Lung (tissue), 12 donors: ENCODE results near the gene NAV2. TPM values are rescaled to one million over a fixed set of nuclear protein-coding genes. Genes with fewer than 3 reads are reported as not detected.
A peak's percentile ranks its signal among the peaks of the same experiment; 100 is the strongest.

Experiments used
- ATAC-seq: fragments of 200-7000 bp; cut with Tn5 transposase; one replicate; pipeline ENCODE4 v1.9.1; 2020; ENCODE audit warnings: moderate number of reproducible peaks; ENCODE audit not compliant: insufficient read depth, low FRiP score
- DNase-seq, 3 donors: peaks; one replicate each; pipeline ENCODE4 v3.0.0-alpha.2; 2013 to 2017
- H3K27ac ChIP-seq, 2 donors: one replicate each; pipeline ENCODE4 v1.5.1; 2013; ENCODE audit warnings: mild to moderate bottlenecking in 2 of 2, moderate library complexity in 2 of 2, control low read depth in 1 of 2, inconsistent platforms in 1 of 2, low read depth in 1 of 2, low read length in 1 of 2
- H3K27me3 ChIP-seq, 3 donors: one replicate each; pipeline ENCODE4 v1.5.1; 2013; ENCODE audit warnings: low read length in 2 of 3; ENCODE audit not compliant: control insufficient read depth in 3 of 3, insufficient read depth in 3 of 3
- H3K36me3 ChIP-seq, 4 donors: one replicate each; pipeline ENCODE4 v1.5.1; 2013; ENCODE audit warnings: low read length in 4 of 4, mild to moderate bottlenecking in 1 of 4, moderate library complexity in 1 of 4; ENCODE audit not compliant: control insufficient read depth in 4 of 4, insufficient read depth in 4 of 4
- H3K4me1 ChIP-seq, 5 donors: one replicate each; pipeline ENCODE4 v1.5.1; 2013; ENCODE audit warnings: low read length in 5 of 5, mild to moderate bottlenecking in 2 of 5, moderate library complexity in 1 of 5; ENCODE audit not compliant: control insufficient read depth in 5 of 5, insufficient read depth in 5 of 5
- H3K4me3 ChIP-seq: one replicate; pipeline ENCODE4 v1.5.1; 2013; ENCODE audit warnings: mild to moderate bottlenecking, control low read depth, moderate library complexity
- H3K9ac ChIP-seq, 2 donors: one replicate each; pipeline ENCODE4 v1.5.1; 2013; ENCODE audit warnings: low read length in 2 of 2, control low read depth in 1 of 2; ENCODE audit not compliant: insufficient read depth in 1 of 2
- H3K9me3 ChIP-seq, 4 donors: one replicate each; pipeline ENCODE4 v1.5.1; 2013; ENCODE audit warnings: low read length in 3 of 4, mild to moderate bottlenecking in 1 of 4, moderate library complexity in 1 of 4; ENCODE audit not compliant: control insufficient read depth in 4 of 4, insufficient read depth in 3 of 4
- WGBS, 2 donors: extraction: QIAGEN DNeasy Blood & Tissue Kit; methylation state at CpG; one replicate each; pipeline ENCODE4 v1.1.7; 2013; 5-methylcytosine and 5-hydroxymethylcytosine counted together
- polyA plus RNA-seq, 2 donors: library from polyadenylated mRNA; stranded (reverse); fragments of 200-250 nt; gene quantifications; one replicate each; pipeline ENCODE4 v1.2.1, GENCODE V29; 2013
- total RNA-seq, 2 donors: library from RNA; depleted of rRNA in 1 of 2; stranded (reverse); fragments of >200 nt in 1 of 2; gene quantifications; one replicate each; pipeline ENCODE4 v1.2.1, GENCODE V29; 2014 to 2021
- TF ChIP-seq, protein P1 (sequence below): IDR thresholded peaks from 2 replicates; pipeline ENCODE4 v1.5.1; 2012; ENCODE audit warnings: mild to moderate bottlenecking; ENCODE audit errors: control extremely low read depth, extremely low read depth
- donor health status: control.
- donor health status: control.
- donor health status: Bipolar disorder and iron deficiency.
- donor health status: healthy.
- donor health status: DM: yes; HTN: yes; CAD: no.

The NAV2 gene
- total and polyA plus RNA-seq, 4 donors = 6.8 to 47.9 (median 20.2) TPM

DNA sequence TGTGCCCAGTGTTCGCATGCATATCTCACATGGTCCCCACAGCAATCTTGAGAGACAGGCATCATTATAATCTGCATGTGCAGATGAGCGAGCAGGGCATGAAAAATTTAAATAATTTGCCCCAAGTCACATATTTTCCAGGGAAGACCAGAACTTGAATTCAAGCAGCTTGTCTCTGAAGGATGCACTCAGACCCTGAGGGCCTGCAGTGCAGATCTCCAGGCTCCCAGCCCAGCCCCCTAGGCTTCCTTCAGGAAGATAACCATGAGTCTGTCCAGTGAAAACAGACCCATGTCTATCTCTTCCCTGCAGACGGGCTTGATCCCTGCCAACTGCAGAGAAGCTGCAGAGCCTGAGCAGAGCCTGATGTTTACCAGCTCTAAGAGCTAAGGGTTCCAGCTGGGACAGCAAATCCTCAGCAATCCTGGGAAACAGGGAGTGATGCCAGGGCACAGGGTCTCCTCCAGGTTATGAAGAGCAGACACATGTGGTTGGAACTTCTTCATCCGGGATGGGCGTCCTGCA is 55.1 kb downstream of the NAV2 start:
- no peaks in the 10 kb centered on the region for H3K36me3 ChIP-seq
- H3K4me3 ChIP-seq = no peak overlapping the region
- H3K9ac ChIP-seq = no peak overlapping the region
- H3K4me1 ChIP-seq = peaks cover 0 to 22% (median 5%) of the 10 kb centered on the region in 5 donors
- WGBS, 2 donors = 78 to 86% methylated on average over 5 of the region's 5 CpGs
- H3K9me3 ChIP-seq = no peaks in the 10 kb centered on the region
- no peaks in the 10 kb centered on the region for H3K27me3 ChIP-seq
- DNase-seq (no peak), ATAC-seq (no peak)
- TF ChIP-seq, protein P1, sequence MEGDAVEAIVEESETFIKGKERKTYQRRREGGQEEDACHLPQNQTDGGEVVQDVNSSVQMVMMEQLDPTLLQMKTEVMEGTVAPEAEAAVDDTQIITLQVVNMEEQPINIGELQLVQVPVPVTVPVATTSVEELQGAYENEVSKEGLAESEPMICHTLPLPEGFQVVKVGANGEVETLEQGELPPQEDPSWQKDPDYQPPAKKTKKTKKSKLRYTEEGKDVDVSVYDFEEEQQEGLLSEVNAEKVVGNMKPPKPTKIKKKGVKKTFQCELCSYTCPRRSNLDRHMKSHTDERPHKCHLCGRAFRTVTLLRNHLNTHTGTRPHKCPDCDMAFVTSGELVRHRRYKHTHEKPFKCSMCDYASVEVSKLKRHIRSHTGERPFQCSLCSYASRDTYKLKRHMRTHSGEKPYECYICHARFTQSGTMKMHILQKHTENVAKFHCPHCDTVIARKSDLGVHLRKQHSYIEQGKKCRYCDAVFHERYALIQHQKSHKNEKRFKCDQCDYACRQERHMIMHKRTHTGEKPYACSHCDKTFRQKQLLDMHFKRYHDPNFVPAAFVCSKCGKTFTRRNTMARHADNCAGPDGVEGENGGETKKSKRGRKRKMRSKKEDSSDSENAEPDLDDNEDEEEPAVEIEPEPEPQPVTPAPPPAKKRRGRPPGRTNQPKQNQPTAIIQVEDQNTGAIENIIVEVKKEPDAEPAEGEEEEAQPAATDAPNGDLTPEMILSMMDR = no peak
- H3K27ac ChIP-seq = no peak overlapping the region

DNA sequence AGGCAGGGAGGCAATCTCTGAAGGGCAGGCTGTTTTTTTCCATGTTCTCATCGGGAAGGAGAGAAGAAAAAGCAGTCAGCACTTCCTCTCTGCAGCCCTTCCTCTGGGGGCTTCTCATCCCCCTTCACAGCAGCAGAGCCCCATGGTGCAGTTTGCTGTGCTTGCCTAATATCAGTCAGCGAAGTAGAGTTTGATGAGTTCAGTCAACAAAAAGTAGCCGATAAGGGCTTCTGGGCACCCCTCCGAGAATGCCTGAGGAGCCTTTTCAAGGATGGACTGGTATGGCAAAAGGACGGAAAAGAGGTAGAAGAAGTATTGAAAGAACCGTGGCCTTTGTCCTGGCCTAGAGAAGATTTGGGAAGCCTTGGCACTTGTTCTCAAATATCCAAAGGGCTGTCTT is 55.6 kb downstream of the NAV2 start:
- ATAC-seq (peak; percentile 19), DNase-seq (no peak)
- 66 to 74% methylated on average over 6 of the region's 6 CpGs for WGBS, 2 donors
- Histone ChIP-seq H3K27me3 (no peaks in the 10 kb centered on the region), H3K4me1 (peaks cover 0 to 22% (median 5%) of the 10 kb centered on the region in 5 donors), H3K4me3 (no peak overlapping the region), H3K9ac (no peak overlapping the region), H3K36me3 (no peaks in the 10 kb centered on the region), H3K27ac (peak overlapping the region in 1 of 2 donors; percentile 48), H3K9me3 (no peaks in the 10 kb centered on the region)
- TF ChIP-seq, protein P1 = no peak

DNA sequence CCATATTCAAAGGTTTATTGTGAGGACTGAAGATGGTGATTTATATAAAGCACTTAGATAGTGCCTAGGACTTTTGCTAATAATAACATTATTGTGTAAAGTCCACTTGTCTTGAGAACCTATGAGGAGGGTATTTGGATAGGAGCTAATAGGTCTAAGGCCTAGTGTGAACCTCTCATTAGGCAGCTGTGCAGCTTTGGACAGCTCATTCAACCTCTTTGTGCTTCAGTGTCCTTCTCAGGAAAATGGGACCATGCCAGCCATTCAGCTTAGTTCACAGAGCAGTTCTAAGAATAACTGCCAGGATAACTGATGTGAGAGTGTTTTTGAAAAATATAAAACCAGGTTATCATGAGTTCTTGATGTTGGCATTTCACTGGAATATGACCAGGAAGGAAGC is 56.2 kb downstream of the NAV2 start:
- Histone ChIP-seq H3K27me3 (no peaks in the 10 kb centered on the region), H3K4me1 (peaks cover 0 to 22% (median 5%) of the 10 kb centered on the region in 5 donors), H3K36me3 (no peaks in the 10 kb centered on the region), H3K9me3 (no peaks in the 10 kb centered on the region), H3K9ac (no peak overlapping the region), H3K4me3 (no peak overlapping the region), H3K27ac (no peak overlapping the region)
- TF ChIP-seq, protein P1 = no peak
- DNase-seq = no peak
- peak; percentile 23 for ATAC-seq

DNA sequence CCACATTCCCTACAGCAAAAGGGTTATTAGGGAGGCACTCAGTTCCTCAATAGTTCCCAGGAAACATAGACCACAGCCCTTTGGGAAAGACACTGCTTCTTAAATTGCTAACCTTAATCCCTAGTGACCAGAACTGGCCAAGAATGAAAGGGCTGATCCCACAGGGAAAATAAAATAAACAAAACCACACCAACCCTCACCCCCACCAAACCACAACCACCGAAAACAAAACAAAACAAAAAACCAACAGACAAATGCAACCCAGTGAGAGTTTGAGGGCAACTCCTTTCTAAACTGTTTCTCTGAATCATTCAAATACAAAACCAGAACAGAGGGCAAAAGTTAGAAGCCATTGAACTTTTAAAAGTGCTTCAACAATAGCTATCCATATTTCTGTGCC is 57.2 kb downstream of the NAV2 start:
- no peak overlapping the region for H3K4me3 ChIP-seq
- 68 to 79% methylated on average over 1 of the region's 1 CpG for WGBS, 2 donors
- no peaks in the 10 kb centered on the region for H3K36me3 ChIP-seq
- no peak for ATAC-seq
- H3K9me3 ChIP-seq = no peaks in the 10 kb centered on the region
- no peak overlapping the region for H3K9ac ChIP-seq
- TF ChIP-seq, protein P1 = no peak
- H3K4me1 ChIP-seq = peaks cover 0 to 22% (median 5%) of the 10 kb centered on the region in 5 donors
- DNase-seq = no peak
- H3K27me3 ChIP-seq = no peaks in the 10 kb centered on the region
- H3K27ac ChIP-seq = no peak overlapping the region
